H9 (cell line): ENCODE data around the gene ADAMTS17. TPM values are rescaled to one million over a fixed set of nuclear protein-coding genes. Genes with fewer than 3 reads are reported as not detected.

Experiments used
- DNase-seq: peaks from one replicate; pipeline ENCODE4 v3.0.0-alpha.2; 2017
- H2AFZ ChIP-seq: one replicate; pipeline ENCODE4 v1.6.1; 2013; ENCODE audit warnings: mild to moderate bottlenecking, low read length, control low read depth, moderate library complexity
- H2AK5ac ChIP-seq: 2 replicates; pipeline ENCODE4 v1.6.1; 2013; ENCODE audit warnings: low read length, control low read depth, mixed read lengths; ENCODE audit not compliant: insufficient read length
- H2BK120ac ChIP-seq: one replicate; pipeline ENCODE4 v1.6.1; 2013; ENCODE audit warnings: low read depth, mild to moderate bottlenecking, low read length, control low read depth, inconsistent platforms; ENCODE audit not compliant: poor library complexity, severe bottlenecking
- H2BK12ac ChIP-seq: 2 replicates; pipeline ENCODE4 v1.6.1; 2013; ENCODE audit warnings: low read length, control low read depth, mixed read lengths, low read depth; ENCODE audit not compliant: insufficient read length
- H2BK15ac ChIP-seq: 2 replicates; pipeline ENCODE4 v1.6.1; 2013; ENCODE audit warnings: low read depth, low read length, control low read depth
- H2BK20ac ChIP-seq: one replicate; pipeline ENCODE4 v1.6.1; 2013; ENCODE audit warnings: low read depth, mild to moderate bottlenecking, low read length, control low read depth, inconsistent platforms; ENCODE audit not compliant: poor library complexity, severe bottlenecking
- H2BK5ac ChIP-seq: 2 replicates; pipeline ENCODE4 v1.6.1; 2013; ENCODE audit warnings: low read length, control low read depth, mixed read lengths; ENCODE audit not compliant: insufficient read length
- H3K14ac ChIP-seq: 2 replicates; pipeline ENCODE4 v1.6.1; 2013; ENCODE audit warnings: low read length, control low read depth; ENCODE audit not compliant: insufficient read depth
- H3K18ac ChIP-seq: 2 replicates; pipeline ENCODE4 v1.6.1; 2013; ENCODE audit warnings: low read depth, mild to moderate bottlenecking, mixed read lengths, low read length, control low read depth; ENCODE audit not compliant: insufficient read length
- H3K23ac ChIP-seq: 2 replicates; pipeline ENCODE4 v1.6.1; 2013; ENCODE audit warnings: low read length, control low read depth, mixed read lengths, low read depth; ENCODE audit not compliant: insufficient read length
- H3K23me2 ChIP-seq: 2 replicates; pipeline ENCODE4 v1.6.1; 2013; ENCODE audit warnings: low read depth, mild to moderate bottlenecking, mixed read lengths, low read length, control low read depth; ENCODE audit not compliant: insufficient read length, poor library complexity, severe bottlenecking
- H3K27ac ChIP-seq: 2 replicates; pipeline ENCODE4 v1.5.1; 2013; ENCODE audit warnings: low read length, control low read depth, mixed read lengths, low read depth; ENCODE audit not compliant: insufficient read length
- H3K27me3 ChIP-seq: 2 replicates; pipeline ENCODE4 v1.6.1; 2013; ENCODE audit warnings: low read length, control low read depth, inconsistent platforms; ENCODE audit not compliant: insufficient read depth
- H3K4ac ChIP-seq: 2 replicates; pipeline ENCODE4 v1.6.1; 2013; ENCODE audit warnings: low read depth, mild to moderate bottlenecking, control low read depth, inconsistent platforms, low read length, moderate library complexity
- H3K4me1 ChIP-seq: 2 replicates; pipeline ENCODE4 v1.6.1; 2013; ENCODE audit warnings: low read length, control low read depth, inconsistent platforms; ENCODE audit not compliant: insufficient read depth
- H3K4me2 ChIP-seq: 2 replicates; pipeline ENCODE4 v1.6.1; 2013; ENCODE audit warnings: low read length, control low read depth, mixed read lengths; ENCODE audit not compliant: insufficient read length, insufficient read depth
- H3K56ac ChIP-seq: 2 replicates; pipeline ENCODE4 v1.6.1; 2013; ENCODE audit warnings: low read depth, mild to moderate bottlenecking, mixed read lengths, low read length, control low read depth; ENCODE audit not compliant: insufficient read length
- H3K79me1 ChIP-seq: 2 replicates; pipeline ENCODE4 v1.6.1; 2013; ENCODE audit warnings: low read depth, mild to moderate bottlenecking, moderate library complexity, low read length, control low read depth, inconsistent platforms; ENCODE audit not compliant: insufficient read depth, poor library complexity, severe bottlenecking
- H3K79me2 ChIP-seq: 2 replicates; pipeline ENCODE4 v1.6.1; 2013; ENCODE audit warnings: low read length, control low read depth, inconsistent platforms; ENCODE audit not compliant: insufficient read depth
- H3K9ac ChIP-seq: 2 replicates; pipeline ENCODE4 v1.6.1; 2013; ENCODE audit warnings: low read length, control low read depth, mixed read lengths; ENCODE audit not compliant: insufficient read length; ENCODE audit errors: extremely low read depth
- H3K9me3 ChIP-seq: one replicate; pipeline ENCODE4 v1.6.1; 2013; ENCODE audit warnings: low read depth, low read length, inconsistent platforms; ENCODE audit not compliant: control insufficient read depth
- H3T11ph ChIP-seq: one replicate; pipeline ENCODE4 v1.6.1; 2013; ENCODE audit warnings: mild to moderate bottlenecking, low read length, control low read depth, inconsistent platforms
- H4K20me1 ChIP-seq: one replicate; pipeline ENCODE4 v1.6.1; 2013; ENCODE audit not compliant: control insufficient read depth, insufficient read length, insufficient read depth
- H4K5ac ChIP-seq: 2 replicates; pipeline ENCODE4 v1.6.1; 2013; ENCODE audit warnings: low read depth, mild to moderate bottlenecking, mixed read lengths, low read length, control low read depth; ENCODE audit not compliant: insufficient read length
- H4K8ac ChIP-seq: replicated peaks from 2 replicates; pipeline ENCODE4 v1.6.1; 2013; ENCODE audit warnings: low read length, control low read depth, mixed read lengths, low read depth; ENCODE audit not compliant: insufficient read length
- H4K91ac ChIP-seq: 2 replicates; pipeline ENCODE4 v1.6.1; 2013; ENCODE audit warnings: low read depth, mild to moderate bottlenecking, moderate library complexity, mixed read lengths, low read length, control low read depth; ENCODE audit not compliant: insufficient read length
- H3K27ac Mint-ChIP-seq, 3 experiments: 2 replicates in 2 of 3; 3 replicates in 1 of 3; pipeline ENCODE4 v1.8.0; 2020 to 2021; ENCODE audit warnings: mixed read lengths in 3 of 3, mild to moderate bottlenecking in 1 of 3, moderate library complexity in 1 of 3
- H3K27me3 Mint-ChIP-seq: 2 replicates; pipeline ENCODE4 v1.8.0; 2021; ENCODE audit warnings: low read depth, mild to moderate bottlenecking, moderate library complexity, mixed read lengths
- H3K36me3 Mint-ChIP-seq, 3 experiments: 2 replicates in 2 of 3; 3 replicates in 1 of 3; pipeline ENCODE4 v1.8.0; 2020 to 2021; ENCODE audit warnings: low read depth in 3 of 3, mixed read lengths in 3 of 3; ENCODE audit not compliant: insufficient read depth in 1 of 3
- H3K4me1 Mint-ChIP-seq, 2 experiments: 2 replicates each; pipeline ENCODE4 v1.8.0; 2020; ENCODE audit warnings: mixed read lengths in 2 of 2
- H3K4me3 Mint-ChIP-seq, 2 experiments: 2 replicates in 1 of 2; 3 replicates in 1 of 2; pipeline ENCODE4 v1.8.0; 2020 to 2021; ENCODE audit warnings: mild to moderate bottlenecking in 2 of 2, mixed read lengths in 2 of 2, moderate library complexity in 1 of 2
- H3K9me3 Mint-ChIP-seq, 2 experiments: 2 replicates in 1 of 2; 3 replicates in 1 of 2; pipeline ENCODE4 v1.8.0; 2020; ENCODE audit warnings: mild to moderate bottlenecking in 2 of 2, mixed read lengths in 2 of 2, moderate library complexity in 1 of 2
- CTCF ChIP-seq: fragments of 200-600 bp; sonication (generic); conservative IDR thresholded peaks from 3 replicates; pipeline ENCODE4 v1.8.0; 2021; ENCODE audit warnings: antibody characterized with exemption, mild to moderate bottlenecking
- WGBS: extraction: QIAGEN DNeasy Blood & Tissue Kit; methylation state at CpG from one replicate; pipeline ENCODE4 v1.1.7; 2013; ENCODE audit warnings: missing lambda C conversion rate, low lambda C conversion rate, mixed read lengths; ENCODE audit not compliant: insufficient read length; ENCODE audit errors: extremely low coverage; 5-methylcytosine and 5-hydroxymethylcytosine counted together
- total RNA-seq: library from RNA; stranded (reverse); gene quantifications from 2 replicates; pipeline ENCODE4 v1.2.1, GENCODE V29; 2021

The ADAMTS17 gene
- total RNA-seq, 1 experiment from 2014 or later: 2.9 TPM

- DNase-seq: no peak
- Mint-ChIP-seq H3K4me1 (peaks cover 12 to 22% of the 10 kb centered on the region in 2 experiments), H3K9me3 (no peaks in the 10 kb centered on the region), H3K4me3 (no peak overlapping the region), H3K36me3 (no peaks in the 10 kb centered on the region; a peak in 1 of 7 replicates), H3K27ac (peak overlapping the region in 1 of 3 experiments; percentile 59; a peak in 2 of 7 replicates), H3K27me3 (peaks cover 7% of the 10 kb centered on the region)
- H3K4me2 ChIP-seq: no peak overlapping the region
- no peak overlapping the region for H2BK15ac ChIP-seq
- no peak overlapping the region for H3K56ac ChIP-seq
- no peaks in the 10 kb centered on the region for H3K79me1 ChIP-seq
- no peaks in the 10 kb centered on the region for H3K23me2 ChIP-seq
- H3K4ac ChIP-seq: no peak overlapping the region
- H3K27me3 ChIP-seq: no peaks in the 10 kb centered on the region
- H3K27ac ChIP-seq: no peak overlapping the region
- H3K9me3 ChIP-seq: no peaks in the 10 kb centered on the region
- H4K20me1 ChIP-seq: no peaks in the 10 kb centered on the region
- WGBS: no CpG with 5 or more reads among the region's 11 CpGs
- no peak overlapping the region for H3K18ac ChIP-seq
- H3K9ac ChIP-seq: no peak overlapping the region
- H3K14ac ChIP-seq: no peak overlapping the region
- H4K5ac ChIP-seq: no peak overlapping the region
- no peaks in the 10 kb centered on the region for H3K79me2 ChIP-seq
- H2BK20ac ChIP-seq: no peak overlapping the region
- H3T11ph ChIP-seq: no peak overlapping the region
- no peak overlapping the region for H2BK120ac ChIP-seq
- H2AK5ac ChIP-seq: no peak overlapping the region
- H4K91ac ChIP-seq: no peak overlapping the region
- no peak overlapping the region for H2BK5ac ChIP-seq
- H2AFZ ChIP-seq: no peak overlapping the region
- H3K23ac ChIP-seq: no peak overlapping the region
- no peak overlapping the region for H4K8ac ChIP-seq
- H3K4me1 ChIP-seq: no peaks in the 10 kb centered on the region
- TF ChIP-seq CTCF: no peak
- no peak overlapping the region for H2BK12ac ChIP-seq
These were observed 368.4 kb downstream of the ADAMTS17 start for GRCh38 chr15:99973351-99973750.
